HL-60 (cell line): ENCODE data around the gene GDF7.

ENCODE experiments used
- DNase-seq, 2 experiments: peaks; one replicate each; pipeline ENCODE4 v3.0.0-alpha.2; 2010 to 2020; ENCODE audit warnings: low read depth in 1 of 2, low spot score in 1 of 2
- H3K27ac ChIP-seq: fragments of 250-450 bp; sonication (Bioruptor Pico); replicated peaks from 2 replicates; pipeline ENCODE4 v1.5.1; 2020; ENCODE audit warnings: mild to moderate bottlenecking, moderate library complexity
- H3K27me3 ChIP-seq: fragments of 250-450 bp; sonication (Bioruptor Pico); 2 replicates; pipeline ENCODE4 v1.5.1; 2021; ENCODE audit warnings: mild to moderate bottlenecking, moderate library complexity; ENCODE audit not compliant: insufficient read depth, poor library complexity, severe bottlenecking
- H3K4me3 ChIP-seq: replicated peaks from 2 replicates; pipeline ENCODE4 v1.5.1; 2011; ENCODE audit warnings: mild to moderate bottlenecking, control low read depth, low read length; ENCODE audit not compliant: insufficient read depth
- CTCF ChIP-seq: IDR thresholded peaks from one replicate; pipeline ENCODE4 v1.5.1; 2011; ENCODE audit warnings: low read length, control low read depth, inconsistent platforms; ENCODE audit not compliant: insufficient read depth
- GABPA ChIP-seq: IDR thresholded peaks from 2 replicates; pipeline ENCODE4 v1.6.1; 2012; ENCODE audit warnings: low read depth
- POLR2AphosphoS5 ChIP-seq: IDR thresholded peaks from 2 replicates; pipeline ENCODE4 v1.6.1; 2012; ENCODE audit warnings: low read depth
- REST ChIP-seq: IDR thresholded peaks from 2 replicates; pipeline ENCODE4 v1.6.1; 2012; ENCODE audit warnings: low read depth; ENCODE audit not compliant: insufficient replicate concordance
- SPI1 ChIP-seq: IDR thresholded peaks from 2 replicates; pipeline ENCODE4 v1.6.1; 2012; ENCODE audit warnings: low read depth, mild to moderate bottlenecking, borderline replicate concordance

The GDF7 gene

GRCh38 chr2:20698916-20699613 is 32.1 kb downstream of the GDF7 start:
- TF ChIP-seq CTCF = no peak
- TF ChIP-seq GABPA = no peak
- no peak for TF ChIP-seq REST
- no peak for TF ChIP-seq SPI1
- no peak for TF ChIP-seq POLR2AphosphoS5
- H3K27me3 ChIP-seq = no peaks in the 10 kb centered on the region
- DNase-seq = no peak
- peak overlapping the region; percentile 9; the same call in 1 of the 2 replicates for H3K27ac ChIP-seq
- no peak overlapping the region for H3K4me3 ChIP-seq

GRCh38 chr2:20702563-20702962 is 35.6 kb downstream of the GDF7 start:
- Histone ChIP-seq H3K4me3 (no peak overlapping the region), H3K27ac (no peak overlapping the region), H3K27me3 (no peaks in the 10 kb centered on the region)
- DNase-seq = no peak
- TF ChIP-seq SPI1 = no peak

- TF ChIP-seq REST (no peak), GABPA (no peak), POLR2AphosphoS5 (no peak), CTCF (no peak), SPI1 (no peak)
- DNase-seq = no peak
- no peak overlapping the region for H3K27ac ChIP-seq
- no peak overlapping the region for H3K4me3 ChIP-seq
- no peaks in the 10 kb centered on the region for H3K27me3 ChIP-seq
Observed at GRCh38 chr2:20704886-20705285, 37.9 kb downstream of the GDF7 start.

GRCh38 chr2:20706217-20706616 is 39.3 kb downstream of the GDF7 start:
- Histone ChIP-seq H3K4me3 (no peak overlapping the region), H3K27me3 (no peaks in the 10 kb centered on the region), H3K27ac (no peak overlapping the region)
- TF ChIP-seq CTCF = no peak
- TF ChIP-seq SPI1 = no peak
- TF ChIP-seq GABPA = no peak
- TF ChIP-seq POLR2AphosphoS5 = no peak
- TF ChIP-seq REST = no peak
- DNase-seq = no peak
